Occipital lobe (tissue), 2 donors: ENCODE data around the gene LYRM1. TPM values are rescaled to one million over a fixed set of nuclear protein-coding genes. Genes with fewer than 3 reads are reported as not detected.
"Not testable (repeated sequence)": the region's sequence is repeated elsewhere in the genome, so short reads cannot be mapped to it uniquely, and the experiment has no call there.

Source experiments
- DNase-seq: peaks from one replicate; lab custom pipeline; 2025; lab: John Stamatoyannopoulos, UW
- total RNA-seq: library from RNA; depleted of rRNA; stranded (reverse); fragments of >200 nt; gene quantifications from one replicate; pipeline ENCODE4 v1.2.3, GENCODE V29; 2014

Gene LYRM1
- total RNA-seq, 1 donor from 2014 or later = 66.9 TPM

DNA sequence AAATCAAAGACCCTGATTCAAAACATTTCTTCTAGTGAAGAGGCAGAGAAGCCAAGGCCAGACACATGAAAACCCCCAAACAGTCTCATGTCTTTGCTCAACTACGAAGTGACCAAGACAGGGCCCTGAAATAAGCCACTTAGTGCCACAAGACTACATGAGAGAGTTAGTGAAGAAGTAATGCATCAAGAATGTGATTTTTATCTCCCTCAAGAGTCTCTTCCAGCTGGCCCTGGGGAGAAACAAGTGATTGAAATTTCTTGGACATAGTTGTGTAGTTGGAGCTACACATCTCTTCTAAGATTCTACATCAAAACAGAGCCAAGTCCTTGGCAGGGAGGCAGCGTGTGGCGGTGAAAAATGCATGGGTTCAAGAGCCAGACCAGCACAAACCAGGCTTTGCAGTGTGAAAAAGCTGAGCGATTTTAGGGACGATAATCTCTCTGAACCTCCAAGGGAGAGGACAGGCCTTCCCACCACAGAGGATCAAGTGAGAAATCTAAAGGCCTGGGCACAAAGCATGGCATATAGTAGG is 30.6 kb downstream of the LYRM1 start:
- DNase-seq = no peak

DNA sequence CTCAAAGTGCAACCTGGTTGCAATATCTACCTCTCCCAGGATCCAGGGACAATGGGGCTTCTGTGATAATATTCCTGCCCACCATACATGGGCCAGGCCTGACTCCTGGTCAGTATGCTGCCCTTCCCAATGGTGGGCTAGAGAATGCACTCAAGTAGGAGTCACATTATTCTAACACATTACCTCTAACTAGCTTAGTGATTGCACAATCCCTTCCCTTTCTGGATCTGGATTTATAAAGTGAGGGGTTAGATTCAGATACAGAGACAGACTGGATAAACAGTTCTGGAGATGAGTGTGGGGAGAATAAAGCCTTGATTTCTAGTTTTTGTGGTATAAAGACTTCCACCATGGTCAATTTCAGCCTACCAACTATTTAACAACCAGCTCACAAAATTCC is 33.0 kb downstream of the LYRM1 start:
- DNase-seq = no peak

DNA sequence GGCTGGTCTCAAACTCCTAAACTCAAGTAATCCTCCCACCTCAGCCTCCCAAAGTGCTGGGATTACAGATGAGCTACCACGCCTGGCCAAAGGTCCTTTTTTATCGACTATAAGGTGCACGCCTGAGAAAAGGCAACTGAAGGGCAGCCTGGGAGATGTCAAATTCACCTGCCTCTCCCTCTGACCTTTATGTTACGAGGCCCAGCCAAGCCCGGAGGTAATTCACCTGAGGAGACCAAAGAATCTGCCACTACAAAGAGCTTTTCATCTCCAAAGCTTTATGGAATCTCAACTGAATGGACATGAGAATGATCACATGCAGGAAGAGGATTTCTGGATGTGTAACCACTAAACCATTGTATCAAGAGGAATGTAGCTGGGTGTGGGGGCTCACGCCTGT is 37.2 kb downstream of the LYRM1 start:
- DNase-seq = no peak

DNA sequence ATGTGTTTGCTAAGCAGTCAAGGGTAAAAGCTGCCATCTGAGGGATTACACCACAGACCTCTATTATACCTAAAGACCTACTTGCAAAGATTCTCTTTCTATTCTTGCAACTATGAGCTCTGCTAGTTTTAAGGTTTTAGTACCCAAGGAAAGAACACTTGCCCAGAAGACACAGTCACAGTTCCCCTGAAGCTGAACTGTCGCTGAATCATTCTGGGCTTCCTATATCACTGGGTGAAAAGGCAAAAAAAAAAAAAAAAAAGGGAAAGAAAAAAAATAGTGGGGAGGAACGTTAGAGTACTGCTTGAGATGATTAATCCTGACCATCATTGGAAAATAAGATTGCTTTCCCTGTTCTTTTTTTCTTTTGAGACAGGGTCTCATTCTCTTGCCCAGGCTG is 37.9 kb downstream of the LYRM1 start:
- DNase-seq = no peak

DNA sequence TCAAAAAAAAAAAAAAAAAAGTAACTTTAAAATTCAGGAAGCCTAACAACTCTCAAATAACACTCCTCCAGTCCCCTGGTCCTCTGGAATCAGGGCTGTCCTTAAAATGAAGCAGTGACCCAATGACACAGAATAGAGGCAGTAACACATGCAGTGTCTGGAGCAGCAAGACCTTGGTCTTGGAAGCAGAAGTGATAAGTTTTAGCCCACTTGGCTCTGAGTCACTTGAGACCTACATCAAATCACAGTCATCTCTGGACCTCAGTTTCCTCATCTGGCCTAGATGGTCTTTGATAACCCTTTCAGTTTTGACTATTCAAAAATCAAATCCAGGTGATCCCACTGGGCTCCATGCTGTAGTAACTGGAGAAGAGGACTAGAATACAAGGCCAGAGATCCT is 39.0 kb downstream of the LYRM1 start:
- DNase-seq = no peak

DNA sequence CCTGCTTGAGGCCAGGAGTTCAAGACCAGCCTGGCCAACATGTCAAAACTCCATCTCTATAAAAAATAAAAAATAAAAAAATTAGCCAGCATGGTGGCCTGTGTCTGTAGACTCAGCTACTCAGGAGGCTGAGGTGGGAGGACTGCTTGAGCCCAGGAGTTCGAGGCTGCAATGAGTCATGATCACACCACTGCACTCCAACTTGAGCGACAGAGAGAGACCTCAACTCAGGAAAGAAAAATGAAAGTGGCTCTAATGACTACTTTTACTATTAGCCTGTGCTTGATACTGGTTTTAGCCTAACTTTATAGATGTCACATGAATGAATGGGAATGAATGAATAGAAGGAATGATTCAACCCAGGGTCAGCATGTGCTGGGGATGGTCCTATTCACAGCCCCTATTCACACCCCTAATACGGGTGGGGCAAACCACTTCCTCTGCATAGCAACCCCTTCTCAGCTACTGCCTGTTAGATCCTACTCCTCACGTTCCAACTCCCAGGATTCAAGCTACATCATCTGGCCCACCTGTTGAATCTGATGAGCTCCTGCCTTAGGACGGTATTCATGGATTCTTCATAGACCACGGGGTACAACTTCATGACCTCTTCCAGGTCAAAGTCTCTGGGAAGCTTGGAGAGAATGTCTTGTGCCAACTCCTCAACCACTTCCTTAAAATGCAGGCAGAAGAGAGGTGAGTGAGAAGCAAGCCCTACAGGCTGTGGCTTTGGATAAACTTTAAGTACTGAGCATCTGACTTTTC is 40.5 kb downstream of the LYRM1 start:
- DNase-seq = no peak

DNA sequence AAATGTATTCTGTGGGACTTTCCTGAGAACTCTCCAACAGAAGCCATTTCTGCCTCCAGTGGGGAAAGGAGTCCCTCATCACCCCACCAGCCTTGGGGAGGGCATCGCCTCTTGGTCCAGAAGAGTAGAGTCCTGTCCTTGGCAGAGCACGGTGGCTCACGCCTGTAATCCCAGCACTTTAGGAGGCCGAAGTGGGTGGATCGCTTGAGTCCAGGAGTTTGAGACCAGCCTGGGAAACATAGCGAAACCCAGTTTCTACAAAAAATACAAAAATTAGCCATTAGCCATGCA is 41.0 kb downstream of the LYRM1 start:
- DNase-seq = no peak

DNA sequence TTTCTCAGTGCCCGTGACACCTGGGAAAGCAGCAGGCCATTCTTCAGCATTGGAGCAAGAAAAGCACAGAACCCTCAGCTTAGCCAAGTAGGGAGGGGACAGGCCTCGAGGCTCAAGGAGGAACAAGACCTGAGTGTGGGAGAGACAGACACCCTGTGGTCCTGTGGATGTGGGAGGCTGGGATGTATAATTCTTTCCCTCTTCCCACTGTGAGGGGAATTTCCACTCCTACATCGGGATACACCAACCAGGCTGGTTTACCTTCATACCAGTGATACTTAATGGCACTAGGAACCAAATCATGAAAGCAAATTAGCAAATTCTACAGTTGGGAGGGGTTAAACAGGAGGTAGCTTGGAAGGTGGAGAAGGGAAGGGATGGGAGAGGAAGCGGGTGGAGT is 41.7 kb downstream of the LYRM1 start:
- DNase-seq = no peak

DNA sequence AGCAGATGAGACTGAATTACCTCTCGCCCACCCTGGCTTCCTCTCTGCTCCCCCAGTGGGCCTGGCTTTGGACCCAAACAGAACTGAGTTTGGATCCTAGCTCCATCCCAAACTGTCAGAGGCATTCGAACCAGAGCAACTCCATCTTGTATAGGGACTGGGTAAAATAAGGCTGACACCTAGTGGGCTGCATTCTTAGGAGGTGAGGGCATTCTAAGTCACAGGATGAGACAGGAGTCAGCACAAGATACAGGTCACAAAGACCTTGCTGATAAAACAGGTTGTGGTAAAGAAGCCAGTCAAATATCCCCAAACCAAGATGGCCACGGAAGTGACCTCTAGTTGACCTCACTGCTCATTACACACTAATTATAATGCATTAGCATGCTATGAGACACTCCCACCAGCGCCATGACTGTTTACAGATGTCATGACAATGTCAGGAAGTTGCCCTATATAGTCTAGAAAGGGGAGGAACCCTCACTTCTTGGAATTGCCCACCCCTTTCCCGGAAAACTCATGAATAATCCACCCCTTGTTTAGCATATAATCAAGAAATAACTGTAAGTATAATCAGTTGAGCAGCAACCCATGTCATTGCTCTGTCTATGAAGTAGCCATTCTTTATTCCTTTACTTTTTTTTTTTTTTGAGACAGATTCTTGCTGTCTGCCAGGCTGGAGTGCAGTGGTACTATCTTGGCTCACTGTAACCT is 44.4 kb downstream of the LYRM1 start:
- no peak for DNase-seq

DNA sequence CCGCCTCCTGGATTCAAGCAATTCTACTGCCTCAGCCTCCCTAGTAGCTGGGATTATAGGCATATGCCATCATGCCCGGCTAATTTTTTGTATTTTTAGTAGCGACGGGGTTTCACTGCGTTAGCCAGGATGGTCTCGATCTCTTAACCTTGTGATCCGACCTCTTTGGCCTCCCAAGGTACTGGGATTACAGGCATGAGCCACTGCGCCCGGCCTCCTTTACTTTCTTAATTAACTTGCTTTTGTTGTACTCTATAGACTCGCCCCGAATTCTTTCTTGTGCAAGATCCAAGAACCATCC is 45.0 kb downstream of the LYRM1 start:
- DNase-seq = not testable (repeated sequence)

DNA sequence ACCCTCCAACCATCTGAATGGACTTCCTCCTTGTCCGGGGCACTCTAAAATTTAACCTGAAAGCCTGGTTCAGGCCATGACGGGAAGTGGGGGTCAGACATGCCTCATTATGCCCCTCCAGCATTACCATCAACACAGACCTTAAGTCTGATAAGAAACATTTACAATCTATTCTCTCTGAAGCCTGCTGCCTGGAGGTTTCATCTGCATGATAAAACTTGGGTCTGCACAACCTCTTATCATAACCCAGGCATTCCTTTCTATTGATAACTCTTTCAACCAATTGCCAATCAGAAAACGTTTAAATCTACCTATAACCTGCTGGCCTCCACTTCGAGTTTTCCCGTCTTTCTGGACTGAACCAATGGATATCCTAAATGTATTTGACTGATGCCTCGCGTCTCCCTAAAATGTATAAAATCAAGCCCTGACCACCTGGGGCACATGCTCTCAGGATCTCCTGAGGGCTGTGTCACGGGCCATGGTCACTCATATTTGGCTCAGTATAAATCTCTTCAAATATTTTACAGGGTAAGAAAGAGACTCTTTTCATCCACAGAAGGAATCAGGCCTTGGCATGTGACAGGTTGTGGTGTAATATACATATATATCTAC is 45.6 kb downstream of the LYRM1 start:
- no peak for DNase-seq

DNA sequence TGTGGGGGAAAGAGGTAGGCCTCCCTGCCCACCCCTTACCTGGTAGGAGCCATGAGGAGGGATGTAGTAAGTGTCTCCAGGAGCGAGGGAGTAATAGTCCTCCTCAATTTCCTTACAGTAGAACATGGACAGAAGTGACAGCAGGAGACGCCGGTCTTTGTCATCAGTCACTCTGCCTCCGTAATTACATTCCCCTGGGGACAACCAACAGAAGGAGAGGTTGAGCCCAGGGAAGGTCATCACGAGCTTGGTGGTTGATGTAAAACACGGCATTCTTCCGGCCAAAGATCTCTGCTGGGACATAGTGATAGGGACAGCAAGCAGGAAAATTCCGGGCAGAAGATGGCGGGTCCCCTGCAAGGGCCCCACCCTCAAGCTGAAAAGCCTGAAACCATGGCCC is 47.9 kb downstream of the LYRM1 start:
- no peak for DNase-seq

DNA sequence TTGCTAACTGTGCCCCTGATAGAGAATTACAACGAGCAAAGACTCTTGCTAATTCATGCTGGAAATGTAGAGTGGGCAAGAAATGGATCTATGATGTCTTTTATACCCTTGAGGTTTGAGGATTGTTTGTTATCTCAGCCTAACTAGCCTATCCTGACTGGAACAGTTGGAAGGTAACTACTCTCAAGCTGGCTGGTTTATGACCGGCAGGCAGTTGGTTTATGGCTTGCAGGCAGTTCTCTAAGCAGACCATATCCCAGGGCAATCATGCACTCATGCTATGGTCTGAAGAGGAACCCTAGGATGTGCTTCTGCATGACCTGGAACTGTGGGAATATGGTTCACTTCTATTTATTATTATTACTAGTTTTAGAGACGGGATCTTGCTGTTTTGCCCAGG is 49.1 kb downstream of the LYRM1 start:
- DNase-seq = no peak

DNA sequence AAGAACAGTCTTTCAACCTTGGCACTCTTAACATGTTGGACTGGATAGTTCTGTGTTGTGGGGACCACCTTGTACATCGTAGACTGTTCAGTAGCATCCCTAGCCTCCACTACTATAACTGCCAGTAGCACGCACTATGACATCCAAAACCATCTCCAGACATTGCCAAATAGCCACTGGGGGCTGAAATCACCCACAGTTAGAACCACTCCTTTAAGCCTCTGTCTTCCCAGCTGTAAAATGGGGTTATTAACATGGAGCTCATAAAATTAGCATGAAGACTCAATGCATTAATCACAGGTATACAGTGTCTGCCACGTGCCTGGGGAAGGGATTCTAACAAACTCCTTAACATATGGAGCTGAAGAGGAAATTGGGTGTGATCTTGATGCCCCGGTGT is 49.7 kb downstream of the LYRM1 start:
- DNase-seq = no peak

DNA sequence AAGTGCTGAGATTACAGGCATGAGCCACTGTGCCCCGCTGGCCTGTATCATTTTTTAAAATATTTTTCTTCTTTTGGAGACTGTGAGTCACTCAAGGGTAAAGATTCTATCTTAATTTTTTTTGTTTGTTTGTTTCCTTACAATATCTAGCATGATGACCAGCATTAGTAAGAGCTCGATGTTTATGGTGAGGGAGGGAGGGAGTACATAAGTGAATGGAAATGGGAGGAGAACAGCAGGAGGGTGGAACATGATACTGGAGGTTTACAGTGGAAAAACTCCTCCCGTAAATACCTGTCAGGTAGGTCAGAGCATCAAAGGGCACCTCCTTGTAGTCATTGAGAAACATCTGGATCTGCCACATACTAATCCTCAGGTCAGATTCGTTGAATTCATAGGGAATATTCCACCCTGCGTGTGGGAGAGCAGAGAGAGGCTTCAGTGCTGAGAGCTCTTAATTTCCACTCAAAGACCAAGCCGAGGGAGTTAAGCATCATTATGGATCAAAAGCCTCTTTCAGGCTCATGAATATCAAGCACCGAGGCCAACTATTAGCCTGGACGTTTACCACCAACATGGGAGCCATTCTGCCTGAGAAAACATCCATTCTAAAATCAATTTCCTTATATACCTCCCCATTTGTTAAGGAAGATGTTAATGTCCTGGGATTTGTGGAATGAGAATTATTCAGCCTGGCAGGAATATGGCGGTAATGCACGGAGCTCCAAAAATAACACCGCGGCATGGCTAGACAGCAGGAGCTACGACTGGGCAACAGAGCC is 51.8 kb downstream of the LYRM1 start:
- DNase-seq = no peak

DNA sequence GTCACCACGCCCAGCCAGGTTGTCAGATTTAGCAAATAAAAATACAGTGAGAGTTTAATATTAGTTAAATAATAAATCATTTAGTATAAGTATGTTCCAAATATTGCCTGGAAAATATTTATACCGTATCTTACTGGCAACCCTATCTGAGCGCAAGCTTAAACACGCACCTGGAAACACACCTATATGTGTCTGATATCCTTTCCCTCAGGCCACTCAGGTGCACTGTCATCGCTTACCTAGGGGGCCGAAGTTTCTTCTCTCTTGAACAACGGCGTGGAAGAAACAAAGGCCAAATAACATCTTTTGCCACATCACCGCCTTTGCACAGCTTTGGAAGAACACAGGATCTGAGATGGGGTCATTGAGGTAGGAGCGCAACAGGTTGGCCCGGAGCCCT is 54.0 kb downstream of the LYRM1 start:
- no peak for DNase-seq

DNA sequence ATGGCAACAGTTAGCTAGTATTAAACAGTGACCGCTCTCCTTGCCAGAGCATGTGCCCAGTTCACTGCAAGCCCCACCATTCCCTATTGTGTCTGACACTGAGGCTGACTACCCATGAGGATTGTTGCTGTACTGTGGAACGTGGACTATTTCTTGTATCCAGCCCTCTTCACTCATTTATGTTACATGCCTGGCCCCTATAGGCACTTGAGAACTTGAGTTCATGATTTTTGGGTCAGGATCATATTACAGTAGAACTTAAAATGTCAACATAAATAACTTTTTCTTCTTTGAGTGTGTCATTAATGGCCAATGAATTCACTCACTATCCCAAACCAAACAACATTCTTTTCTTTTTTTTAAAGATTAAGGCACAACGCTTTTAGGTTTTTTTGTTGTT is 55.7 kb downstream of the LYRM1 start:
- no peak for DNase-seq

DNA sequence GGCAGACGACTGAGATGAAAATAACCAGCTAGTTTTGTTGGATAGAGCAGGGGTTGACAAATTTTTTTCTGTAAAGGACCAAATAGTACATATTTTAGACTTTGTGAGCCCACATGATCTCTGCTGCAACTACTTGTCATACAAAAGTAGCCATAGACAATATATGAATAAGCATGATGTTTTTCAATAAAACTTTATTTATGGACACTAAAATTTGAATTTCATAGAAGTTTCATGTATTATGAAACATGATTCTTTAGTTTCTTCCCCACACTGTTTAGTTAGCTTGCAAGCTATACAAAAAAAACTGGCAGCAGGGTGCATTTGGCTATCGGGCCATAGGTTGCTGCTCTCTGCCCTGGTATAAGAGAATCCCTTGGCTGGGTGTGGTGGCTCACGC is 56.6 kb downstream of the LYRM1 start:
- no peak for DNase-seq

DNA sequence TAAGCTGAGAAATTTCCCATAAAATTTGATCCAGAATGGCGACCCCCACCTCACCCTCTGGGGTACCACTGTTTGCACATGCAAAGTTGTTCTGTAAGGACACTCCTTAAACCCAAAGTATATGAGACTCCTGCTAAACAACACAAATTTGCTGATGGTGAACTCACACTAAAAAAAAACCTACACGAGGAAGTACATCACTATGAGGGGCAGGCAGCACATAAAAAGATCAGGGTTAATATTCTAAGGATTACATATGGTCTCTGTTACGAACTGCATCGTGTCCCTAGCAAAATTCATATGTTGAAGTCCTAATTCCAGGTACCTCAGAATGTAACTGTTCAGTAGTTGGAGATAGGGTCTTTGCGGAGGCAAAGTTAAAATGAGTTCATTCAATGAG is 60.3 kb downstream of the LYRM1 start:
- DNase-seq = no peak

DNA sequence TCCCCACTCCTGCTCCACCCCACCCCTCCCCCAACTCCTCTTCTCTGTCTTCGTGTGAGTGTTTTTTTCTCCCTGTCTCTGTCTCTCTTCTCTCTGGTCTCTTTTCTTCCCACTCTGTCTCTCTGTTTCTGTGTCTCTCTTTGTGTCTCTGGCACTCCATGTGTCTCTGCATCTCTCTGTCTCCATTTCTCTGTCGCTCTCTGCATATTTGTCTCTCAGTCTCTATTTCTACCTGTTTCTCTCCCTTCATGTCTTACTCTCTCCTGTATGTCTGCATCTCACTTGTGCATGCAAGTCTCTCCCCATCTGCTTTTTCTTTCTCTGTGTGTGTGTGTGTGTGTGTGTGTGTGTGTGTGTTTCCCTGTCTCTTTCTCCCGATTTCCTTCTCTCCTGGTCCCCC is 68.2 kb downstream of the LYRM1 start:
- no peak for DNase-seq

DNA sequence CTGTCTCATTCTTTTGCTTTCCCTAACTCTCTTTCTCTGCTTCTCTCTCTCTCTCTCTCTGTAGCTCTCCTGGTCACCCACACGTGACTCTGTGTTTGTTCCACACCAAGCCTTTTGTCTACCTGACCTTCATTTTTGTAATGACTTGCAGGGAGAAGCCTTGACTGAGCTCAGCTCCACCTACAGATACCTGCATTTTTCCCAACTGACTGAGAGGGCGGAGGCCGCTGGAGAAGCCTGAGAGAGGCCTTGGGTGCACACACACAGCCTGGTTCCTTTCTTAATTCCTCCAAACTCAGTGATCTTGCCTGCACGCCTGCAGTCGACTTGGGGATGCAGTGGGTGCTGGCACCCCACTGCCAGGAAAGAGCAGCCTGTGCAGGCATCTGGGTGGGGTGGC is 68.8 kb downstream of the LYRM1 start:
- no peak for DNase-seq

DNA sequence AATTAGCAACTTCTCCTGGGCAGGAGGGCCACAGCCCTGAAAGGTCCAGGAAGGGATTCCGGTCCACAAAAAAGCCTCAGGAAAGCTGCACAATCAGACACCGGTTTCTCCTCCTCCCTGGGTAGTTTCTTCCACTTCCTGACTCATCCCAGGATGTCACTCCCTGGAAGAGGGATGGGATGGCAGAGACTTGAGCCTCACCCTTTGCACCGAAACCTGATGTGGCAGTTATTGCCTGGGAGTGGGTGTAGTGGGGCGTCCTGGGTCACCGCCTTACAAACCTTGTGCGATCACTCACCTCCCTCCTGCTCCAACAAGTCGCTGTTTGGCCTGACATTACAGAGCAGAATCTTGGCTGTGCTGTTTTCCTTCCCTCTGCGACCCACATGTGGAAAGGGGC is 70.8 kb downstream of the LYRM1 start:
- DNase-seq = no peak
